PC-9 (cell line): Measurements from ENCODE around the gene ADARB2. TPM values are rescaled to one million over a fixed set of nuclear protein-coding genes. Genes with fewer than 3 reads are reported as not detected.

Source experiments
- BruUV-seq: library from RNA; stranded (reverse); fragments of 400-500 nt; replicated peaks from 2 replicates; lab custom pipeline; 2021; lab: Mats Ljungman, UMichigan
- CTCF ChIA-PET: fragments of 300-600 bp; sonication (Branson Sonifier 250); formaldehyde crosslinking; loops from one replicate; lab custom pipeline; 2022; ENCODE audit warnings: antibody characterized with exemption; lab: Charles Lee
- POLR2A ChIA-PET: fragments of 300-600 bp; sonication (Branson Sonifier 250); formaldehyde crosslinking; loops from one replicate; lab custom pipeline; 2022; ENCODE audit warnings: antibody characterized with exemption; ENCODE audit not compliant: unreplicated experiment; lab: Charles Lee
- DNase-seq, 2 experiments: peaks; one replicate each; pipeline versions ENCODE4 v3.0.0 to v3.0.0-alpha.2; 2015 to 2022; ENCODE audit warnings: mixed read lengths in 1 of 2
- H2AFZ ChIP-seq: fragments of 200-600 bp; sonication (generic); 2 replicates; pipeline ENCODE4 v1.8.1; 2017; ENCODE audit warnings: antibody characterized with exemption
- H3F3A ChIP-seq: fragments of 200-600 bp; sonication (generic); 2 replicates; pipeline ENCODE4 v1.8.1; 2017; ENCODE audit warnings: antibody characterized with exemption, mild to moderate bottlenecking, low read depth; ENCODE audit not compliant: insufficient read depth
- H3K27ac ChIP-seq: fragments of 200-600 bp; sonication (generic); 2 replicates; pipeline ENCODE4 v1.6.1; 2016; ENCODE audit warnings: mixed run types
- H3K27me3 ChIP-seq: fragments of 200-600 bp; sonication (generic); 2 replicates; pipeline ENCODE4 v1.6.1; 2016; ENCODE audit warnings: low read depth, mixed run types; ENCODE audit not compliant: insufficient read depth
- H3K36me3 ChIP-seq: fragments of 200-600 bp; sonication (generic); 2 replicates; pipeline ENCODE4 v1.6.1; 2016; ENCODE audit warnings: low read depth, mixed run types
- H3K4me1 ChIP-seq: fragments of 200-600 bp; sonication (generic); replicated peaks from 2 replicates; pipeline ENCODE4 v1.6.1; 2016; ENCODE audit warnings: mixed run types; ENCODE audit not compliant: insufficient read depth
- H3K4me2 ChIP-seq: fragments of 200-600 bp; sonication (generic); 2 replicates; pipeline ENCODE4 v1.6.1; 2017; ENCODE audit warnings: mixed run types
- H3K4me3 ChIP-seq: fragments of 200-600 bp; sonication (generic); 2 replicates; pipeline ENCODE4 v1.6.1; 2016; ENCODE audit warnings: mixed run types
- H3K79me2 ChIP-seq: fragments of 200-600 bp; sonication (generic); 2 replicates; pipeline ENCODE4 v1.6.1; 2017; ENCODE audit warnings: low read depth, mixed run types
- H3K9me2 ChIP-seq: fragments of 200-600 bp; sonication (generic); 2 replicates; pipeline ENCODE4 v1.8.1; 2017; ENCODE audit warnings: mild to moderate bottlenecking; ENCODE audit not compliant: insufficient read depth
- H3K9me3 ChIP-seq: fragments of 200-600 bp; sonication (generic); 2 replicates; pipeline ENCODE4 v1.8.1; 2016; ENCODE audit warnings: low read depth; ENCODE audit not compliant: insufficient read depth
- H4K20me1 ChIP-seq: fragments of 200-600 bp; sonication (generic); 2 replicates; pipeline ENCODE4 v1.8.1; 2017; ENCODE audit not compliant: insufficient read depth
- EZH2 ChIP-seq: fragments of 200-600 bp; sonication (generic); IDR thresholded peaks from 2 replicates; pipeline ENCODE4 v1.8.0; 2017; ENCODE audit warnings: antibody characterized with exemption, low read depth
- intact Hi-C: fragments of 100-400 bp; cut with micrococcal nuclease; formaldehyde crosslinking; loops from one replicate; pipeline ENCODE4 v1.10.0; 2022; ENCODE audit not compliant: unreplicated experiment
- total RNA-seq: library from RNA; stranded (reverse); gene quantifications from 2 replicates; pipeline ENCODE4 v1.2.3, GENCODE V29; 2021
- TF ChIP-seq, protein P1 (sequence below): fragments of 200-600 bp; sonication (generic); conservative IDR thresholded peaks from 2 replicates; pipeline ENCODE4 v1.6.1; 2017; ENCODE audit warnings: mixed run types, antibody characterized with exemption, mild to moderate bottlenecking, moderate library complexity

The ADARB2 gene
- total RNA-seq, 1 experiment from 2014 or later, result not detected

- ChIA-PET CTCF (no interaction called here), POLR2A (no interaction called here)
- Histone ChIP-seq H3K9me3 (no peaks in the 10 kb centered on the region), H3K4me2 (no peak overlapping the region), H4K20me1 (no peaks in the 10 kb centered on the region), H3K27me3 (peaks cover 77% of the 10 kb centered on the region), H2AFZ (no peak overlapping the region), H3K4me3 (no peak overlapping the region), H3K4me1 (no peaks in the 10 kb centered on the region), H3K36me3 (no peaks in the 10 kb centered on the region), H3K9me2 (no peaks in the 10 kb centered on the region), H3K27ac (no peak overlapping the region), H3F3A (no peaks in the 10 kb centered on the region), H3K79me2 (no peaks in the 10 kb centered on the region)
- intact Hi-C loops, result no loop called here
- DNase-seq, result no peak
- BruUV-seq, result no TSS peak
- no peak for TF ChIP-seq EZH2
- TF ChIP-seq, protein P1, sequence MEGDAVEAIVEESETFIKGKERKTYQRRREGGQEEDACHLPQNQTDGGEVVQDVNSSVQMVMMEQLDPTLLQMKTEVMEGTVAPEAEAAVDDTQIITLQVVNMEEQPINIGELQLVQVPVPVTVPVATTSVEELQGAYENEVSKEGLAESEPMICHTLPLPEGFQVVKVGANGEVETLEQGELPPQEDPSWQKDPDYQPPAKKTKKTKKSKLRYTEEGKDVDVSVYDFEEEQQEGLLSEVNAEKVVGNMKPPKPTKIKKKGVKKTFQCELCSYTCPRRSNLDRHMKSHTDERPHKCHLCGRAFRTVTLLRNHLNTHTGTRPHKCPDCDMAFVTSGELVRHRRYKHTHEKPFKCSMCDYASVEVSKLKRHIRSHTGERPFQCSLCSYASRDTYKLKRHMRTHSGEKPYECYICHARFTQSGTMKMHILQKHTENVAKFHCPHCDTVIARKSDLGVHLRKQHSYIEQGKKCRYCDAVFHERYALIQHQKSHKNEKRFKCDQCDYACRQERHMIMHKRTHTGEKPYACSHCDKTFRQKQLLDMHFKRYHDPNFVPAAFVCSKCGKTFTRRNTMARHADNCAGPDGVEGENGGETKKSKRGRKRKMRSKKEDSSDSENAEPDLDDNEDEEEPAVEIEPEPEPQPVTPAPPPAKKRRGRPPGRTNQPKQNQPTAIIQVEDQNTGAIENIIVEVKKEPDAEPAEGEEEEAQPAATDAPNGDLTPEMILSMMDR, result no peak
Measured at GRCh38 chr10:1153251-1153763, 584.0 kb downstream of the ADARB2 start.

GRCh38 chr10:1152386-1153250 is 584.7 kb downstream of the ADARB2 start:
- Histone ChIP-seq H3F3A (no peaks in the 10 kb centered on the region), H3K4me1 (no peaks in the 10 kb centered on the region), H4K20me1 (no peaks in the 10 kb centered on the region), H3K79me2 (no peaks in the 10 kb centered on the region), H3K4me3 (no peak overlapping the region), H3K9me3 (no peaks in the 10 kb centered on the region), H3K27ac (no peak overlapping the region), H2AFZ (no peak overlapping the region), H3K27me3 (peaks cover 75% of the 10 kb centered on the region), H3K9me2 (no peaks in the 10 kb centered on the region), H3K4me2 (no peak overlapping the region), H3K36me3 (no peaks in the 10 kb centered on the region)
- TF ChIP-seq EZH2, result no peak
- TF ChIP-seq, protein P1, result no peak
- BruUV-seq, result no TSS peak
- POLR2A ChIA-PET, result no interaction called here
- CTCF ChIA-PET, result no interaction called here
- intact Hi-C loops, result no loop called here
- no peak for DNase-seq

DNA sequence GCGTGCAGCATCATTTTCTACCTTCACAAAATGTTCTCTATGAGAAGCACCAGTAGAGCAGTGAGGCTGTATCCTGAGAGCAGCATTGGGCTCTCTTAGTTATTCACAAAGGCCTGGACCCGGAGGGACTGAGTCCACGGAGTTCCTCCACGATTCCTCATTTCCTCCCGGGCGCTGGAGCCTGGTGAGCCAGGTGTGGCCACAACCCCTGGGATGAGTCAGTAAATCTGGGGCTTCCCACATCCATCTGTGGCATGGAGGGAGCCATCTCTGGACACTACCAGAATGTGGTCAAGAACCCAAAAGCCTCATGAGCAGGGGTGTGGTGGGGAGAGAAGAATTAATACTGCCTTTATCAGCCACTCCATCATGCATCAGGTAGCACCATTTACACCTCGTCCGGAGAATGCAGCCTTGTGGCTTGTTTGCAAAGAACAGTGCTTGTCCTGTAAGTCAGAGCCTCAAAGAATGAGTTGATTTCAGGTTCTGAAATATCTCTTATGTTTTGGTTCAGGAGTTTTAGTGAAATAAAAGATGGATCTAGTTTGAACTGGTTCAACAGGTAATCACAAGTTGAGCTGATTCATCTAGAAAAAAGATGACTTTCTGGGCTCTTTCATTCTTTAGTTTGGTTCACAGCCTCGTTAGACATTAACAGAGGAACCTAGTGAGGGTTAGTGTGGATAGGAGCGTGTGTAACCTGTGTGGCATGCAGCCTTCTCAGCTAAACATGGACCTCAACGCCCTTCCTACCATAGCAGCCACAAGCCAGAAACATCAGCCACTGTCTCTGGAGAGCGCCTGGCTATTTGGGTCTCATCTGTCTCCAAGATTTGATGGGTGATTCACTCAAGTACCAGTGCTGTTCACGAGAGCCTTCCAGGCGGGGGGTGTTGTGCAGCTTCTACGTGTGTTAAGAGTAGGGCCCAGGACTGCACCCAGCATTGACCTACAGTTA is 586.0 kb downstream of the ADARB2 start:
- DNase-seq, result no peak
- Histone ChIP-seq H4K20me1 (no peaks in the 10 kb centered on the region), H3K4me3 (no peak overlapping the region), H3K4me1 (no peaks in the 10 kb centered on the region), H3K36me3 (no peaks in the 10 kb centered on the region), H3K9me3 (no peaks in the 10 kb centered on the region), H3K27me3 (peaks cover 62% of the 10 kb centered on the region), H3K27ac (no peak overlapping the region), H2AFZ (no peak overlapping the region), H3F3A (no peaks in the 10 kb centered on the region), H3K4me2 (no peak overlapping the region), H3K9me2 (no peaks in the 10 kb centered on the region), H3K79me2 (no peaks in the 10 kb centered on the region)
- TF ChIP-seq, protein P1, result no peak
- TF ChIP-seq EZH2, result no peak
- intact Hi-C loops, result no loop called here
- ChIA-PET CTCF (no interaction called here), POLR2A (no interaction called here)
- no TSS peak for BruUV-seq
